ENCODE data around the gene SNX33.
"Not testable (repeated sequence)": the region's sequence is repeated elsewhere in the genome, so short reads cannot be mapped to it uniquely, and the experiment has no call there.

The SNX33 gene

DNA sequence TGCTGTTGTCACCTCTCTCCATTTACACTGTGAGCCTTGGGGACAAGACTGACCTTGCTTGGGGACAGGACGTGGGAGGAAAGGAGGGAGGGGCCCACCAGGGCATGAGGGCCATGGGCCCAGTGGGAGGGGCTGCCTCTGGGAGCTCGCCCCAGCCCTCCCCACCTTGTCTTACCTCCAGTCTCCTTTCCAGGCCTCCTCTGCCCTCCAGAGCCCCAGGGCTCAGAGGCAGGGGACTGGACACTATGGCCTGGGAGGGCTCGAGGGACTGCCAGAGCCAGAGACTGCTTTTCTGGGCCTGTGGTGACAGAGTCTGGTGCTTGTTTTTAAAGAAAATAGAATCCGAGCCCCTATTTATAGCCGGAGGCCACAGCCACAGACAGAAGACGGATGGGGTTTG lies 54.7 kb downstream of the SNX33 start:
- DNase-seq, result no peak

DNA sequence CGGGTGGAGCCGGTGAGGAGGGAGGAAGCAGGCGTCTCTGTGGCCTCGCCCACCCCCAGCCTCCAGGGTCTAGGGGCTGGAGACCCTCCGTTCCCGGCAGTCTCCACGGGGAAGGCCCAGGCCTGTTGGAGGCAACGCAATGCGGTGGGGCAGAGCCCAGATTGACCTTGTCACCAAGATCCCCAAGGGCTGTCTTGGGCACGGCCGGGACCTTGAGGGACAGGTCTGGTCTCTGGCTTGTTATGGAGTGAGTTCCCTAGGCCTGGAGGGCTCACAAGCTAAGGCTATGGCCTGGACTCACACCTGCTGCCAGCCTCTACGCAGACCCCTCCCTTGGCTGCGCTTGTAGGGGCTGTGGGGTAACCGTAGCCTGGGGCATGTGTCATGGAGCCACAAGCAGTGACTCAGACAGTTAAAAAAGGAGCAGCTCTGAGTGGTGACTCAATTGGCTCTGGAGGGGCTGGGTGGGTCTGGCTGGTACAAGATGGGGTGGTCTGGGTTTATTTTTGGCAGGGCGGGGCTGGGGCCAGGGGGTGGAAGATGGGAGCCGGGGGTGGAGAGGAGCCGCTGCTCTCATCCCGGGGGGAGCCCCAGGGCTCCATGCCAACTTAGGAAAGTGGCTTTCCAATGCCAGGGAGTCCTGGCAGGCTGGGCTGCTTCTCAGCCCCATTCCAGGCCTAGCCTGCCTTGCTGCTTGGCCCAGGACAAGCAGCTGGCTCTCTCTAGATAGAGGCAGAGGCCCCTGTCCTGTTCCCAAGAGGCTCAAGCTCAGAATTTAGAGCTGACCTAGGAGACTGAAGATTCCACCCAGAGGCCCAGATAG lies 55.9 kb downstream of the SNX33 start:
- not testable (repeated sequence) for DNase-seq

- DNase-seq, result no peak
Measured at GRCh38 chr15:75704263-75704615, 56.5 kb downstream of the SNX33 start.

- DNase-seq, result no peak
Measured at GRCh38 chr15:75704618-75705017, 56.9 kb downstream of the SNX33 start.

DNA sequence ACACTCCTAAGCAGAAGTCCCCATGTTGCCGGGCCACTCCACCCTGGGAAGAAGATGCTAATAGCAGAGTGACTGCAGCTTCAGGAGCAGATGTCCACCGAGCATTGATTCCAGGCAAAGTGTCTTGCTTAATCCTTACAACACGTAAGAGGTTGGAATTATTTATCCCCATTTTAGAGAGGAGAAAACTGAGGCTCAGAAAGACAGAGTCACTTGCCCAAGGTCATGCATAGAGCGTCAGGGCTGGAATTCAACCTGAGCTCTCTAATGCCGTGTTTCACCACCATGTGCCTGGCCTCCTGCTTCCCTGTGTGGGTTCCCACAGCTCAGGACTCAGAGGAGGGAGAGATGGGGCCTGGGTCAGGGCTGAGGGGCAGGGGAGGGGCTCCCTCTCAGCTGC lies 57.7 kb downstream of the SNX33 start:
- DNase-seq, result not testable (repeated sequence)

DNA sequence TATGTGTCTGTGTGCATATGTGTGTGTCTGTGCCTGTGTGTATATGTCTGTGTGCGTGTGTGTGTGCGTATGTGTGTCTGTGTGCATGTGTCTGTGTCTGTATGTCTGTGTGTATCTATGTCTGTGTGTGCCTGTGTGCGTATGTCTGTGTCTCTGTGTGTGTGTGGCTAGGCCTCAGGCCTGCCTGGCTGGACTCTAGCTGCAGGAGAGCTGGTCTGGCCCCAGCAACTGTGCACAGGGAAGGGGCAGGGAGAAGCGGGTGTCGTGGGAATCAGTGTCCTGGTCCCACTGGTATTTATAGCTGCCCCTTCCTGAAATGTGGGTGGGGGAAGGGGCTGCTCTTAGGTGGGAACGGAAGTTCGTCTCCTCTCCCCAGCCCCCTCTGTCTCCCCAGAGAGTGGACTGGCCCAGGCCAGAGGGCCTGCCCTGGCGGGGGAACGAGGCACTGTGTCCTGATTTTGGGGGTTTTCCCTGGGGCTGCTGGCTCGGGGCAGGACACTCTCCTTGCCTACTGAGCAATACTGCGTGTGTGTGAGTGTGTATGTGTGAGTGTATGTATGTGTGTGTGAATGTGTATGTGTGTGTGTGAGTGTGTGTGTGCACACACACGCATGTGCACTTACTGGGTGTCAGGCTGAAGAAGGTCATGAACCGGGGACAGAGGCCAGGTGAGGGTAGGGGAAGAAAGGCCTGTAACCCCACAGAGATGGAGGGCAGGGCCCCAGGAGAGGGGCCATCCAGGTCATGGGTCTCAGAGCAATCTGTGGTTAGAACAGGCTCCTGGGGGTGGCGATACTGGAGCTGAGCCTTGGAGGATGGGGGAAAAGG lies 58.4 kb downstream of the SNX33 start:
- no peak for DNase-seq

- DNase-seq, result no peak
Measured at GRCh38 chr15:75706682-75706954, 58.9 kb downstream of the SNX33 start.

- not testable (repeated sequence) for DNase-seq
Measured at GRCh38 chr15:75709458-75709857, 61.7 kb downstream of the SNX33 start.

DNA sequence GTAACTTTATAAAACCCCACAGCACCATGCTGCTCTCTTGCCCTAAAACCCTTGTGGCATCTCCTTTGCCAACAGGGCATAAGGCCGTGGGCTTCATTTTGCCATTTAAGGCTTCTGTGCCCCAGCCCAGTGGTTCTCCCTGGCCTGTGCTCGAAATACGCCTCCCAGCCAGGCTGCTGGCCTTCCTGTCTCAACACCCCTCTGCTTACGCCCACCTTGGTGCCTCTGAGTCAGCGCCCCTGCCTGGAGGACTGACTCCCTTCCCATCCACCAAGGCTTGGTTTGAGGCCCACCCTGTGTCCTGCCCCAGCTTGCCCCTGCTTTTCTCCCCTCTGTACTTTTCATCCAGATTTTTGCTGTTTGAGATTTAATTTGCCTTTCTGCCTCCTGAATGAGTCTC lies 63.2 kb downstream of the SNX33 start:
- DNase-seq, result not testable (repeated sequence)

DNA sequence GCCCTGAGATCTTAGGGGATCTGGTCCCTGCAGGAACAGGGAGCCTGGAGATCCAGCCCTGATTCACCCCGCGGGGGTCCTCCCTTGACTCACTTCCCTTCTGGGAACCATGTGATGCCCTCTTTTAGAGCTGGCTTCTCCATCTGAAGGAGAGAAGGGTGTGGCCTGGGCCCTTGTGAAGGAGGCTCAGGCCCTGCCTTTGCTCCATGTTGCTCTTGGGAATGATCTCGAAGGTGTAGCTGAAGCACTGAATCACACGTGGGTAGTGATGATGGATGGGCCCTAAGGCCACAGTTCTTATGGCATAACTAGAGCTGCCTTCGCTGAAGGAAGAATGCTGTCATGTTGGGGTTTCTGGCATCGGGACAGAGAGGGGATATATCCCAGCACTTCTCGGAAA lies 63.8 kb downstream of the SNX33 start:
- not testable (repeated sequence) for DNase-seq

Measured in SW 1271 (cell line).